Endothelial cell of umbilical vein (primary cell): ENCODE measurements around the gene GALNT2. TPM values are rescaled to one million over a fixed set of nuclear protein-coding genes. Genes with fewer than 3 reads are reported as not detected.
A peak's percentile ranks its signal among the peaks of the same experiment; 100 is the strongest.

Experiments used
- BruUV-seq: library from RNA; stranded (reverse); fragments of 400-500 nt; replicated peaks from 2 replicates; lab custom pipeline; 2021; lab: Mats Ljungman, UMichigan
- CTCF ChIA-PET: fragments of 300-600, 350-600 bp; sonication (Branson Sonifier 250); formaldehyde crosslinking; loops from one replicate; lab custom pipeline; 2021; ENCODE audit warnings: antibody characterized with exemption, inconsistent platforms; lab: Charles Lee
- POLR2A ChIA-PET: fragments of 300-600, 350-600 bp; sonication (Branson Sonifier 250); formaldehyde crosslinking; loops from one replicate; lab custom pipeline; 2021; ENCODE audit warnings: antibody characterized with exemption, inconsistent platforms; lab: Charles Lee
- DNase-seq: peaks from one replicate; pipeline ENCODE4 v3.0.0-alpha.2; 2011; ENCODE audit warnings: low read depth, low spot score
- FAIRE-seq: peaks from 2 replicates; lab custom pipeline; 2011; peaks lifted over from hg19 to GRCh38; lab: Jason Lieb, UNC
- H2AFZ ChIP-seq: 2 replicates; pipeline ENCODE4 v1.6.0; 2012; ENCODE audit warnings: low read depth, low read length, control low read depth, inconsistent platforms
- H3K27ac ChIP-seq: 2 replicates; pipeline ENCODE4 v1.5.1; 2011; ENCODE audit warnings: low read depth, mild to moderate bottlenecking, control low read depth, low read length, moderate library complexity; ENCODE audit not compliant: insufficient read depth
- H3K27me3 ChIP-seq, 2 experiments: 2 replicates each; pipeline versions ENCODE4 v1.6.0 to v1.6.1; 2011; ENCODE audit warnings: low read length in 2 of 2, mixed read lengths in 1 of 2; ENCODE audit not compliant: control insufficient read depth in 2 of 2, insufficient read depth in 2 of 2
- H3K36me3 ChIP-seq, 2 experiments: 2 replicates in 1 of 2; 3 replicates in 1 of 2; pipeline ENCODE4 v1.5.1; 2011; ENCODE audit warnings: low read length in 2 of 2, mild to moderate bottlenecking in 1 of 2, moderate library complexity in 1 of 2; ENCODE audit not compliant: control insufficient read depth in 2 of 2, insufficient read depth in 2 of 2; ENCODE audit errors: extremely low read depth in 1 of 2
- H3K4me1 ChIP-seq: 3 replicates; pipeline ENCODE4 v1.5.1; 2011; ENCODE audit warnings: mild to moderate bottlenecking, low read length; ENCODE audit not compliant: control insufficient read depth, insufficient read depth; ENCODE audit errors: extremely low read depth
- H3K4me2 ChIP-seq: 2 replicates; pipeline ENCODE4 v1.6.1; 2011; ENCODE audit warnings: low read length, control low read depth, mixed read lengths; ENCODE audit not compliant: insufficient read depth
- H3K4me3 ChIP-seq, 3 experiments: fragments of 200-600 bp in 1 of 3; sonication (generic), shearing (Covaris generic) in 1 of 3; replicated peaks in 1 of 3; 2 replicates each; pipeline ENCODE4 v1.5.1; 2011 to 2016; ENCODE audit warnings: control low read depth in 3 of 3, low read length in 3 of 3, mild to moderate bottlenecking in 2 of 3, inconsistent platforms in 1 of 3, low read depth in 1 of 3, moderate library complexity in 1 of 3; ENCODE audit not compliant: insufficient read depth in 1 of 3
- H3K79me2 ChIP-seq: 2 replicates; pipeline ENCODE4 v1.6.0; 2012; ENCODE audit warnings: low read length, inconsistent platforms; ENCODE audit not compliant: control insufficient read depth, insufficient read depth
- H3K9ac ChIP-seq: replicated peaks from 2 replicates; pipeline ENCODE3; 2011; ENCODE audit warnings: low read length, control low read depth; ENCODE audit not compliant: insufficient read depth; ENCODE audit errors: extremely low read depth
- H3K9me1 ChIP-seq: replicated peaks from 3 replicates; pipeline ENCODE4 v1.6.0; 2011; ENCODE audit warnings: mild to moderate bottlenecking, low read length; ENCODE audit not compliant: control insufficient read depth, insufficient read depth; ENCODE audit errors: extremely low read depth
- H3K9me3 ChIP-seq: replicated peaks from 2 replicates; pipeline ENCODE4 v1.5.1; 2012; ENCODE audit warnings: low read length, inconsistent platforms; ENCODE audit not compliant: control insufficient read depth, insufficient read depth
- H4K20me1 ChIP-seq: replicated peaks from 2 replicates; pipeline ENCODE3; 2011; ENCODE audit warnings: mild to moderate bottlenecking, low read length; ENCODE audit not compliant: control insufficient read depth, insufficient read depth; ENCODE audit errors: extremely low read depth
- EZH2 ChIP-seq: IDR thresholded peaks from 2 replicates; pipeline ENCODE4 v1.6.1; 2012; ENCODE audit warnings: borderline replicate concordance, low read depth, mild to moderate bottlenecking, moderate library complexity, low read length, inconsistent platforms; ENCODE audit not compliant: severe bottlenecking
- FOS ChIP-seq: IDR thresholded peaks from 2 replicates; pipeline ENCODE4 v1.6.1; 2011; ENCODE audit warnings: mild to moderate bottlenecking, low read length, moderate library complexity, borderline replicate concordance; ENCODE audit not compliant: insufficient read depth
- GATA2 ChIP-seq: IDR thresholded peaks from 2 replicates; pipeline ENCODE4 v1.7.0; 2011; ENCODE audit warnings: low read depth, mild to moderate bottlenecking, moderate library complexity, mixed read lengths, low read length; ENCODE audit not compliant: insufficient read length, insufficient read depth
- JUN ChIP-seq: IDR thresholded peaks from 2 replicates; pipeline ENCODE4 v1.6.1; 2011; ENCODE audit warnings: borderline replicate concordance, low read depth; ENCODE audit not compliant: insufficient read length, insufficient read depth
- MYC ChIP-seq: IDR thresholded peaks from one replicate; pipeline ENCODE4 v1.6.1; 2011; ENCODE audit warnings: mild to moderate bottlenecking, low read depth, low read length
- POLR2A ChIP-seq: IDR thresholded peaks from 2 replicates; pipeline ENCODE4 v1.6.1; 2012; ENCODE audit warnings: low read depth, mild to moderate bottlenecking, control low read depth, low read length
- POLR2AphosphoS5 ChIP-seq: IDR thresholded peaks from 2 replicates; pipeline ENCODE4 v1.6.1; 2012; ENCODE audit warnings: low read depth, mild to moderate bottlenecking, control low read depth, low read length, moderate library complexity; ENCODE audit not compliant: insufficient read depth
- dilution Hi-C: fragments of 300-500 bp; cut with MboI; formaldehyde crosslinking; loops from one replicate; pipeline ENCODE4 v1.15.0; 2019; ENCODE audit warnings: low sequenced_read_pairs; ENCODE audit not compliant: extremely low pct_ligation_motif_present
- intact Hi-C: fragments of 100-400 bp; cut with micrococcal nuclease; formaldehyde crosslinking; loops from one replicate; pipeline ENCODE4 v1.10.0; 2022
- polyA plus RNA-seq, 4 experiments: library from polyadenylated mRNA; depleted of rRNA in 3 of 4; stranded (reverse) in 3 of 4; unstranded in 1 of 4; fragments of >200 nt; gene quantifications; 2 replicates each; pipeline versions ENCODE4 v1.2.1 to v1.2.3, GENCODE V29; 2011 to 2012; ENCODE audit warnings: missing spikeins in 1 of 4
- total RNA-seq: library from RNA; stranded (reverse); gene quantifications from 2 replicates; pipeline ENCODE4 v1.2.3, GENCODE V29; 2021
- TF ChIP-seq, protein P1 (sequence below), 2 donors: IDR thresholded peaks; 1 replicate in 1 of 2; 2 replicates in 1 of 2; pipeline ENCODE4 v1.5.1; 2011; ENCODE audit warnings: low read length in 2 of 2, mild to moderate bottlenecking in 2 of 2, moderate library complexity in 2 of 2, control low read depth in 1 of 2, inconsistent platforms in 1 of 2, low read depth in 1 of 2; ENCODE audit not compliant: insufficient read depth in 1 of 2; ENCODE audit errors: extremely low read depth in 1 of 2
- TF ChIP-seq, protein P2 (sequence below): IDR thresholded peaks from 2 replicates; pipeline ENCODE4 v1.6.1; 2011; ENCODE audit not compliant: insufficient read depth, insufficient read length

GALNT2 gene
- total and polyA plus RNA-seq, 2 donors (not counting 3 experiments of a cell fraction or from before 2014, with no cell fraction given): 56.3 to 77.5 TPM

DNA sequence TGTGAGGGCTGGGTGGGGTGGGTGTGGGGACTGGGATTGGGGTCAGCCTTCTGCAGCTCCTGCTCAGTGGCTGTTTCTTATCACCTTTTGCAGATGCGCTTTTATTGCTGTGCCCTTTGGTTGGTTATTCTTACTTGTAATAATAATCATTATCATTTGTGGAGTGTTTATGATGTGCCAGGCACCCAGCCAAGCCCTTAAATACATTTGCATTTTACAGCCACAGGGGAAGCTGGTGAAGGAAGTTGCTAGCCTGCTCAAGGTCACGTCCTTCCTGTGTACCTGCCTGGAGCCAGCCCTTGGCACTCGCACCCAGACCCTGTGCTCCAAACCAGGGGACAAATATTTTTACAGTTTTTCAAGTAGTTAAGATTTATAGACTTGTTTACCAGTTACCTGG, 215.1 kb downstream of the GALNT2 start:
- peaks cover 5% of the 10 kb centered on the region for H3K4me1 ChIP-seq
- no peak overlapping the region for H3K27ac ChIP-seq
- ChIA-PET CTCF (interaction anchor here (0.7 to 1.7 kb wide), 3 partner anchors 12 to 567 kb away, joined by 3 to 5 read pairs (median 4); no protein-coding TSS in a partner anchor), POLR2A (no interaction called here)
- no peak overlapping the region for H2AFZ ChIP-seq
- no peaks in the 10 kb centered on the region for H3K27me3 ChIP-seq
- H3K9me3 ChIP-seq: no peaks in the 10 kb centered on the region
- no peaks in the 10 kb centered on the region for H3K79me2 ChIP-seq
- intact Hi-C loops (no loop called here), dilution Hi-C loops (no loop called here)
- no peak overlapping the region for H3K9ac ChIP-seq
- no peaks in the 10 kb centered on the region for H4K20me1 ChIP-seq
- no peaks in the 10 kb centered on the region for H3K9me1 ChIP-seq
- no peak overlapping the region for H3K4me3 ChIP-seq
- FAIRE-seq: peak; percentile 47
- peak; percentile 48 for TF ChIP-seq POLR2AphosphoS5
- TF ChIP-seq EZH2: no peak
- no peak for TF ChIP-seq GATA2
- no peak for TF ChIP-seq JUN
- peaks cover 0 to 5% of the 10 kb centered on the region in 2 experiments for H3K36me3 ChIP-seq
- peak; percentile 75 for DNase-seq
- BruUV-seq: no TSS peak
- H3K4me2 ChIP-seq: peak overlapping the region; percentile 12

DNA sequence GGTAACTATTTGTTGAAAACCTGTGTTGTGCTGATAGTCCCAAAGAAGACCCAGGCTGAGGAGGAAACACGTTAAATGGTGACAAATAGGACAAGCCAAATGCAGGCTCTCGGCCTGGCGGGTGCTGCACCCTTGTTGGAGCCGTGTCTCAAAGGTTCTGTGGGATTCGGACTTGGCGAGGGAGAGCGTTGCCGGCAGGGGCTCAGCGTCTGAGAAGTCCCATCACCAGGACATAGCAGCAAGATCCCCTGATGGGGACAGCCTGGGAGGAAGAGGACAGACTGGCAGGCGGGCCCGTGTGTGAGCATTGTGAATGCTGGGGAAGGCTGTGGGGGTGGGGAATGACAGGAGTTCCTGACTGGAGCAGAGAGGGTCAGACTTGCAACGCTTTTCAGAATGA, 216.6 kb downstream of the GALNT2 start:
- Histone ChIP-seq H3K4me2 (no peak overlapping the region), H3K9me1 (no peaks in the 10 kb centered on the region), H3K9me3 (no peaks in the 10 kb centered on the region), H3K27me3 (no peaks in the 10 kb centered on the region), H3K4me3 (no peak overlapping the region), H3K27ac (no peak overlapping the region), H3K79me2 (no peaks in the 10 kb centered on the region), H3K36me3 (peaks cover 0 to 5% of the 10 kb centered on the region in 2 experiments), H2AFZ (no peak overlapping the region), H4K20me1 (no peaks in the 10 kb centered on the region), H3K4me1 (peaks cover 5% of the 10 kb centered on the region), H3K9ac (no peak overlapping the region)
- TF ChIP-seq, protein P1, sequence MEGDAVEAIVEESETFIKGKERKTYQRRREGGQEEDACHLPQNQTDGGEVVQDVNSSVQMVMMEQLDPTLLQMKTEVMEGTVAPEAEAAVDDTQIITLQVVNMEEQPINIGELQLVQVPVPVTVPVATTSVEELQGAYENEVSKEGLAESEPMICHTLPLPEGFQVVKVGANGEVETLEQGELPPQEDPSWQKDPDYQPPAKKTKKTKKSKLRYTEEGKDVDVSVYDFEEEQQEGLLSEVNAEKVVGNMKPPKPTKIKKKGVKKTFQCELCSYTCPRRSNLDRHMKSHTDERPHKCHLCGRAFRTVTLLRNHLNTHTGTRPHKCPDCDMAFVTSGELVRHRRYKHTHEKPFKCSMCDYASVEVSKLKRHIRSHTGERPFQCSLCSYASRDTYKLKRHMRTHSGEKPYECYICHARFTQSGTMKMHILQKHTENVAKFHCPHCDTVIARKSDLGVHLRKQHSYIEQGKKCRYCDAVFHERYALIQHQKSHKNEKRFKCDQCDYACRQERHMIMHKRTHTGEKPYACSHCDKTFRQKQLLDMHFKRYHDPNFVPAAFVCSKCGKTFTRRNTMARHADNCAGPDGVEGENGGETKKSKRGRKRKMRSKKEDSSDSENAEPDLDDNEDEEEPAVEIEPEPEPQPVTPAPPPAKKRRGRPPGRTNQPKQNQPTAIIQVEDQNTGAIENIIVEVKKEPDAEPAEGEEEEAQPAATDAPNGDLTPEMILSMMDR (IDR thresholded peaks at IDR 0.05; ENCODE audit: extremely low read depth in 1 of 2, insufficient read depth in 1 of 2, low read depth in 1 of 2, low read length in 2 of 2): no peak
- TF ChIP-seq JUN (no peak), FOS (no peak), MYC (no peak), GATA2 (no peak), POLR2A (no peak), POLR2AphosphoS5 (no peak), EZH2 (no peak)
- TF ChIP-seq, protein P2, sequence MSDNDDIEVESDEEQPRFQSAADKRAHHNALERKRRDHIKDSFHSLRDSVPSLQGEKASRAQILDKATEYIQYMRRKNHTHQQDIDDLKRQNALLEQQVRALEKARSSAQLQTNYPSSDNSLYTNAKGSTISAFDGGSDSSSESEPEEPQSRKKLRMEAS: no peak
- ChIA-PET CTCF (no interaction called here), POLR2A (no interaction called here)
- no peak for DNase-seq
- dilution Hi-C loops (no loop called here), intact Hi-C loops (no loop called here)
- no peak for FAIRE-seq
- no TSS peak for BruUV-seq
